Osteoblast (primary cell): ENCODE results near the gene TULP4. TPM values are rescaled to one million over a fixed set of nuclear protein-coding genes. Genes with fewer than 3 reads are reported as not detected.

Experiments
- DNase-seq: peaks from one replicate; pipeline ENCODE4 v3.0.0; 2011; ENCODE audit warnings: low spot score, mixed read lengths; ENCODE audit not compliant: insufficient read length; ENCODE audit errors: missing footprints
- H2AFZ ChIP-seq: 2 replicates; pipeline ENCODE4 v1.6.0; 2011; ENCODE audit warnings: mild to moderate bottlenecking, low read length
- H3K27ac ChIP-seq: 2 replicates; pipeline ENCODE4 v1.5.1; 2011; ENCODE audit warnings: mild to moderate bottlenecking, low read depth, low read length, moderate library complexity
- H3K27me3 ChIP-seq: 2 replicates; pipeline ENCODE4 v1.6.0; 2012; ENCODE audit warnings: mild to moderate bottlenecking, control low read depth, inconsistent platforms, low read length, moderate library complexity; ENCODE audit not compliant: insufficient read depth
- H3K36me3 ChIP-seq: 2 replicates; pipeline ENCODE4 v1.5.1; 2011; ENCODE audit warnings: mild to moderate bottlenecking, low read length, control low read depth, moderate library complexity; ENCODE audit not compliant: insufficient read depth
- H3K4me1 ChIP-seq: 2 replicates; pipeline ENCODE4 v1.5.1; 2011; ENCODE audit warnings: mild to moderate bottlenecking, low read length, control low read depth, moderate library complexity; ENCODE audit not compliant: insufficient read depth
- H3K4me2 ChIP-seq: 2 replicates; pipeline ENCODE4 v1.6.0; 2011; ENCODE audit warnings: mild to moderate bottlenecking, low read length; ENCODE audit not compliant: insufficient read depth
- H3K4me3 ChIP-seq: fragments of 200-600 bp; sonication (generic); 3 replicates; pipeline ENCODE4 v1.5.1; 2012; ENCODE audit warnings: mild to moderate bottlenecking, low read length, inconsistent platforms; ENCODE audit not compliant: insufficient read depth
- H3K79me2 ChIP-seq: 2 replicates; pipeline ENCODE4 v1.6.0; 2012; ENCODE audit warnings: mild to moderate bottlenecking, low read length, control low read depth, inconsistent platforms; ENCODE audit not compliant: insufficient read depth
- H3K9me3 ChIP-seq: 2 replicates; pipeline ENCODE4 v1.5.1; 2011; ENCODE audit warnings: low read depth, low read length, control low read depth
- H4K20me1 ChIP-seq: 2 replicates; pipeline ENCODE4 v1.6.0; 2012; ENCODE audit warnings: mild to moderate bottlenecking, low read length, control low read depth; ENCODE audit not compliant: insufficient read depth
- total RNA-seq: library from RNA; depleted of rRNA; stranded (reverse); fragments of >200 nt; gene quantifications from 2 replicates; pipeline ENCODE4 v1.2.3, GENCODE V29; 2012
- TF ChIP-seq, protein P1 (sequence below): IDR thresholded peaks from 2 replicates; pipeline ENCODE4 v1.5.1; 2011; ENCODE audit warnings: mild to moderate bottlenecking, low read depth, low read length, moderate library complexity; ENCODE audit errors: extremely low read depth

Gene TULP4
- total RNA-seq, 1 donor, result 172 TPM

GRCh38 chr6:158278004-158278403, 34.3 kb upstream of the TULP4 start:
- Histone ChIP-seq H3K79me2 (peaks cover 47% of the 10 kb centered on the region), H2AFZ (no peak overlapping the region), H3K4me1 (peaks cover under 1% of the 10 kb centered on the region), H3K9me3 (no peaks in the 10 kb centered on the region), H3K27ac (no peak overlapping the region), H3K4me2 (no peak overlapping the region), H3K27me3 (no peaks in the 10 kb centered on the region), H3K4me3 (no peak overlapping the region), H4K20me1 (peaks cover 7% of the 10 kb centered on the region), H3K36me3 (no peaks in the 10 kb centered on the region)
- TF ChIP-seq, protein P1, sequence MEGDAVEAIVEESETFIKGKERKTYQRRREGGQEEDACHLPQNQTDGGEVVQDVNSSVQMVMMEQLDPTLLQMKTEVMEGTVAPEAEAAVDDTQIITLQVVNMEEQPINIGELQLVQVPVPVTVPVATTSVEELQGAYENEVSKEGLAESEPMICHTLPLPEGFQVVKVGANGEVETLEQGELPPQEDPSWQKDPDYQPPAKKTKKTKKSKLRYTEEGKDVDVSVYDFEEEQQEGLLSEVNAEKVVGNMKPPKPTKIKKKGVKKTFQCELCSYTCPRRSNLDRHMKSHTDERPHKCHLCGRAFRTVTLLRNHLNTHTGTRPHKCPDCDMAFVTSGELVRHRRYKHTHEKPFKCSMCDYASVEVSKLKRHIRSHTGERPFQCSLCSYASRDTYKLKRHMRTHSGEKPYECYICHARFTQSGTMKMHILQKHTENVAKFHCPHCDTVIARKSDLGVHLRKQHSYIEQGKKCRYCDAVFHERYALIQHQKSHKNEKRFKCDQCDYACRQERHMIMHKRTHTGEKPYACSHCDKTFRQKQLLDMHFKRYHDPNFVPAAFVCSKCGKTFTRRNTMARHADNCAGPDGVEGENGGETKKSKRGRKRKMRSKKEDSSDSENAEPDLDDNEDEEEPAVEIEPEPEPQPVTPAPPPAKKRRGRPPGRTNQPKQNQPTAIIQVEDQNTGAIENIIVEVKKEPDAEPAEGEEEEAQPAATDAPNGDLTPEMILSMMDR, result no peak
- no peak for DNase-seq

- DNase-seq, result no peak
- no peaks in the 10 kb centered on the region for H3K27me3 ChIP-seq
- no peak overlapping the region for H3K27ac ChIP-seq
Measured at GRCh38 chr6:158279615-158280014, 32.6 kb upstream of the TULP4 start.

GRCh38 chr6:158283304-158283980, 28.8 kb upstream of the TULP4 start:
- TF ChIP-seq, protein P1, result peak; percentile 6
- H3K4me2 ChIP-seq, result peak overlapping the region; percentile 65
- no peaks in the 10 kb centered on the region for H3K27me3 ChIP-seq
- H3K27ac ChIP-seq, result peak overlapping the region; percentile 60
- no peaks in the 10 kb centered on the region for H3K36me3 ChIP-seq
- no peaks in the 10 kb centered on the region for H4K20me1 ChIP-seq
- peaks cover 49% of the 10 kb centered on the region for H3K79me2 ChIP-seq
- peak; percentile 58 for DNase-seq
- no peak overlapping the region for H2AFZ ChIP-seq
- no peaks in the 10 kb centered on the region for H3K9me3 ChIP-seq
- H3K4me1 ChIP-seq, result peaks cover 41% of the 10 kb centered on the region
- H3K4me3 ChIP-seq, result peak overlapping the region; percentile 34

More at GRCh38 chr6:158279615-158280014, 32.6 kb upstream of the TULP4 start:
- H3K4me3 ChIP-seq, result no peak overlapping the region
- no peaks in the 10 kb centered on the region for H3K9me3 ChIP-seq
- no peak overlapping the region for H2AFZ ChIP-seq
- H3K36me3 ChIP-seq, result no peaks in the 10 kb centered on the region
- no peak overlapping the region for H3K4me2 ChIP-seq
- TF ChIP-seq, protein P1, result no peak
- peaks cover 43% of the 10 kb centered on the region for H3K79me2 ChIP-seq
- H3K4me1 ChIP-seq, result peaks cover 17% of the 10 kb centered on the region
- peaks cover 5% of the 10 kb centered on the region for H4K20me1 ChIP-seq

GRCh38 chr6:158284007-158284875, 28.0 kb upstream of the TULP4 start:
- Histone ChIP-seq H3K27me3 (no peaks in the 10 kb centered on the region), H3K4me3 (peak overlapping the region; percentile 34), H3K36me3 (no peaks in the 10 kb centered on the region), H3K27ac (peak overlapping the region; percentile 60), H3K9me3 (no peaks in the 10 kb centered on the region), H3K79me2 (peaks cover 48% of the 10 kb centered on the region), H3K4me1 (peaks cover 41% of the 10 kb centered on the region), H4K20me1 (no peaks in the 10 kb centered on the region), H3K4me2 (peak overlapping the region; percentile 65), H2AFZ (peak overlapping the region; percentile 12)
- TF ChIP-seq, protein P1, result no peak
- peak; percentile 89 for DNase-seq
